NCI-H69 (cell line): ENCODE measurements around the gene CARD10.
A peak's percentile ranks its signal among the peaks of the same experiment; 100 is the strongest.

Experiments used
- DNase-seq: peaks from one replicate; lab custom pipeline; 2025; lab: John Stamatoyannopoulos, UW

The CARD10 gene

GRCh38 chr22:37467391-37467955 is 51.7 kb downstream of the CARD10 start:
- no peak for DNase-seq

GRCh38 chr22:37464181-37464580 is 55.0 kb downstream of the CARD10 start:
- DNase-seq = peak; percentile 38

- DNase-seq = no peak
Observed at GRCh38 chr22:37462983-37463382, 56.2 kb downstream of the CARD10 start.

- peak; percentile 58 for DNase-seq
Observed at GRCh38 chr22:37462436-37462835, 56.8 kb downstream of the CARD10 start.

GRCh38 chr22:37461961-37462360 is 57.3 kb downstream of the CARD10 start:
- peak; percentile 58 for DNase-seq

- DNase-seq = no peak
Observed at GRCh38 chr22:37460684-37461083, 58.5 kb downstream of the CARD10 start.

GRCh38 chr22:37459206-37459605 is 60.0 kb downstream of the CARD10 start:
- DNase-seq = peak; percentile 63

GRCh38 chr22:37457093-37457893 is 61.9 kb downstream of the CARD10 start:
- DNase-seq = peak; percentile 66

GRCh38 chr22:37456346-37456745 is 62.9 kb downstream of the CARD10 start:
- DNase-seq = no peak

GRCh38 chr22:37455896-37456295 is 63.3 kb downstream of the CARD10 start:
- DNase-seq = no peak

- DNase-seq = no peak
Observed at GRCh38 chr22:37454857-37455686, 64.1 kb downstream of the CARD10 start.

GRCh38 chr22:37453696-37454095 is 65.5 kb downstream of the CARD10 start:
- DNase-seq = no peak

- no peak for DNase-seq
Observed at GRCh38 chr22:37451218-37451617, 68.0 kb downstream of the CARD10 start.

GRCh38 chr22:37449331-37450001 is 69.7 kb downstream of the CARD10 start:
- DNase-seq = peak; percentile 26

GRCh38 chr22:37448516-37449127 is 70.6 kb downstream of the CARD10 start:
- DNase-seq = peak; percentile 74

GRCh38 chr22:37445501-37445900 is 73.7 kb downstream of the CARD10 start:
- no peak for DNase-seq

- DNase-seq = no peak
Observed at GRCh38 chr22:37443977-37444376, 75.2 kb downstream of the CARD10 start.

- no peak for DNase-seq
Observed at GRCh38 chr22:37443086-37443485, 76.1 kb downstream of the CARD10 start.

- no peak for DNase-seq
Observed at GRCh38 chr22:37442537-37442936, 76.7 kb downstream of the CARD10 start.

GRCh38 chr22:37442135-37442534 is 77.1 kb downstream of the CARD10 start:
- DNase-seq = peak; percentile 16

- no peak for DNase-seq
Observed at GRCh38 chr22:37440875-37441274, 78.3 kb downstream of the CARD10 start.
